Activated CD4-positive, alpha-beta T cell treated with anti-CD3 and anti-CD28 coated beads for 48 hours (primary cell): ENCODE data around the gene BAD.

Experiments
- DNase-seq: peaks from one replicate; pipeline ENCODE4 v3.0.0-alpha.2; 2020

BAD gene

GRCh38 chr11:64295760-64296159 is 11.3 kb upstream of the BAD start:
- no peak for DNase-seq

DNA sequence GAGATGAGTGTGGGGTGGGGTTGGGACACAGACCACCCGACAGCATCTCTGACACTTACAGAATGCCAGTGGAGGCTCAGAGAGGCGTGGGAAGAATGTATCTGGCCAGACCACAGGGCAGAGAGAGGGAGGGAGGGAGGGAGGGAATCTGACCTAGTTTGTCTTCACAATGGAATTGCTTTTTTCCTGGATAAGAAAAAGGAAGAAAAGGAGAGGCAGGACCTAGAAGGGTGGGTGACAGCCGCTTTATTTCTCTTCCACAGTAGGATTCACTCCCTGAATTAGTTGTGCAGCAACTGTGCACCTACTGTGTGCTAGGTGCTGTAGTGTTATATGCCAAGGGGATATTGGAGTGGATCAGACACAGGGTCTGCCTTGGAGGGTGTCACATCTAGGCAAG is 10.3 kb upstream of the BAD start:
- DNase-seq, result no peak

GRCh38 chr11:64292460-64293254 is 8.2 kb upstream of the BAD start:
- DNase-seq, result no peak

- no peak for DNase-seq
Measured at GRCh38 chr11:64291752-64292459, 7.4 kb upstream of the BAD start.

DNA sequence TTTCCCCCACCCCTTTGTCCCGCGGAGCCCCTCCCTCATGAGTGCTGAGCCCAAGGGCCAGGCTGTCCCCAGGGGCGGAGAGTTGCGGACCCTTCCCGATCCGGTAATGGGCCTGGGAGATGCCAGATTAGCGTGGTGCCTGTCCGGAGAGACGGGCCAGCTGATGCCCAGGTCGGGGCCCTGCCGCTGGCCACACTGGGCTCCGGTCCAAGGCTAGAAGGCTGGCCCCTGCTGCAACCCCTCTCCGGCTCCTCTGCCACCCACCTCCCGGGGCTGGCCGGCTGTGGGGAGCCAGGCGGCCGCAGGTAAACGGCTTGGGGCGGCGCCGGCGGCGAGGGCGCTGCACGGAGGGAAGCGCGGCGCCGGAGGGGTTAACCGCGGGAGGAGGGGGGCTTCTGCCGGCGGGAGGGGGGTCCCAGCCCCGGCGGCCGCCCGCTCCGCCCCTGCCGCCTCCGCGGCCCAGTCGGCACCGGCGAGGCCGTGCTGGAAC is 6.8 kb upstream of the BAD start, which contains the start of gene KCNK4:
Gene KCNK4 (plus strand): TSS at position 41 of the 490 bp plus-strand sequence. CDS start 1,717 bp downstream, outside the sequence.
- DNase-seq, result no peak

- no peak for DNase-seq
Measured at GRCh38 chr11:64290352-64291261, 6.1 kb upstream of the BAD start.

DNA sequence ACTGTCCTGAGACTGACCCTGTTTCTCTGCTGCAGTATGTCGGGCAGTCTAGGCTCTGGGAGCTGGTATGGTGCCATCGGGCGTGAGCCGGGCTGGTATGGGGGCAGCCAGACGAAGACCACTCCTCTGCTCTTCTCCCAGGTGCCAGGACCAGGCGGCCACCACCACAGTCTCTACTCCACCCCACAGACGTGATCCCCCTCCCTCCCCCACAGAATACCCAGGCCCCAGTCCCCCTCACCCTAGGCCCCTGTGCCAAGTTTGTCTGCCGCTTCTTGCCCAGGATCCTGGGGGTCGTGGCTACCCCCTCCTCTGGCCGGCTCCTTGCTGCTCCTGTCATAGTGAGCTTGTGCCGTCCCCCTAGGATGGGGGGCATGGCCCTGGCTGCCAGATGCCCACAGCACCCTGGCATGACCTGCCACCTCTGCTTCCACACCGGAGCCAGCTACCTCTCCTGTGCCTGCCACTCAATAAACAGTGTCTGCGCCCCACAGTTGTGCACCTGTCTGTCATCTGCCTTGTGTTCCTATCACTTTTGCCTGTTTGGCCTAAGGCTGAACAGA is 4.6 kb upstream of the BAD start:
- no peak for DNase-seq

DNA sequence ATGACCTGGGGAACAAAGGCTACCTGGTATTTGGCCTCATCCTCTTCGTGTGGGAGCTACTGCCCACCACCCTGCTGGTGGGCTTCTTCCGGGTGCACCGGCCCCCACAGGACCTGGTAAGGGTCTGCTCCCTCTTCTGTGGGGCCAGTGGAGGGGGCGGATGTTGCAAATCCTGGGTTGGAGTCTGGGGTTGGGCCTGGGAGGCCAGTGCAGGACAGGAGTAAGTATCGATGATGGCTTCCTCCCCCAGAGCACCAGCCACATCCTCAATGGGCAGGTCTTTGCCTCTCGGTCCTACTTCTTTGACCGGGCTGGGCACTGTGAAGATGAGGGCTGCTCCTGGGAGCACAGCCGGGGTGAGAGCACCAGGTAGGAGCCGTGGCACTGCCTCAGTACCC is 3.9 kb upstream of the BAD start:
- DNase-seq, result no peak

GRCh38 chr11:64287676-64288352 is 3.3 kb upstream of the BAD start:
- no peak for DNase-seq

- DNase-seq, result no peak
Measured at GRCh38 chr11:64286801-64287159, 2.3 kb upstream of the BAD start.

DNA sequence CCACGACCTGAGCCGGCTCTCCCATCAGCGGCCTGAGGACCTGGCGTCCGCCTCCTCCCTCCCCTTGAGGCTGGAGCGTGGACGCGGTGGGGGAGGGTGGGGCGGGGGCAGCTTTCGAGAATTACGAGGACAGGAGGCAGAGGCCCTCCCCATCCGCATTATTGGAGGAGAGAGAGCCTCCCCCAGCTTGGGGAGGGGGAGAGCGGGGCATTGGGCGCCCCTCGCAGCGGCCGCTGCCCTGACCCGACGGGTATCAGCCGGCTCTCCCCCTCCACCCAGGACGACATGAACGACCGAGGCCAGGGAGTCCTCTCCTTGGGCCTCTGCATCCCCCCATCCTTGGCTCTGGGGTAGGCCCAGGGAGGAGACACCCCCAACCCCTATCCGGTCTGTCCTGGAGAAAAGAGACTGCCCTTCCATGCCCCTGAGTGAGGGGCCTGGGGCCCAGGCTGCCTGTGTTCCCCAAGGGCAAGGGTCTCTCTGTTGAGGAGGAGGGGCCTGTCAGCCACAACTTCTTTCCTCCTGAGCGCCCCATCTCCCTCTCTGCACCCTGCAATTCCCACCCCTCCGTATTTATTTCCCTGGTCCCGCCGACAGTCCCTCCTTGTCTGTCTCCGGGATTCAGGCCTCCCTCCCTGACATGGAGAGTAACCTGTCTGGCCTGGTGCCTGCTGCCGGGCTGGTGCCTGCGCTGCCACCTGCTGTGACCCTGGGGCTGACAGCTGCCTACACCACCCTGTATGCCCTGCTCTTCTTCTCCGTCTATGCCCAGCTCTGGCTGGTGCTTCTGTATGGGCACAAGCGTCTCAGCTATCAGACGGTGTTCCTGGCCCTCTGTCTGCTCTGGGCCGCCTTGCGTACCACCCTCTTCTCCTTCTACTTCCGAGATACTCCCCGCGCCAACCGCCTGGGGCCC is 1.7 kb upstream of the BAD start:
- peak; percentile 47 for DNase-seq

DNA sequence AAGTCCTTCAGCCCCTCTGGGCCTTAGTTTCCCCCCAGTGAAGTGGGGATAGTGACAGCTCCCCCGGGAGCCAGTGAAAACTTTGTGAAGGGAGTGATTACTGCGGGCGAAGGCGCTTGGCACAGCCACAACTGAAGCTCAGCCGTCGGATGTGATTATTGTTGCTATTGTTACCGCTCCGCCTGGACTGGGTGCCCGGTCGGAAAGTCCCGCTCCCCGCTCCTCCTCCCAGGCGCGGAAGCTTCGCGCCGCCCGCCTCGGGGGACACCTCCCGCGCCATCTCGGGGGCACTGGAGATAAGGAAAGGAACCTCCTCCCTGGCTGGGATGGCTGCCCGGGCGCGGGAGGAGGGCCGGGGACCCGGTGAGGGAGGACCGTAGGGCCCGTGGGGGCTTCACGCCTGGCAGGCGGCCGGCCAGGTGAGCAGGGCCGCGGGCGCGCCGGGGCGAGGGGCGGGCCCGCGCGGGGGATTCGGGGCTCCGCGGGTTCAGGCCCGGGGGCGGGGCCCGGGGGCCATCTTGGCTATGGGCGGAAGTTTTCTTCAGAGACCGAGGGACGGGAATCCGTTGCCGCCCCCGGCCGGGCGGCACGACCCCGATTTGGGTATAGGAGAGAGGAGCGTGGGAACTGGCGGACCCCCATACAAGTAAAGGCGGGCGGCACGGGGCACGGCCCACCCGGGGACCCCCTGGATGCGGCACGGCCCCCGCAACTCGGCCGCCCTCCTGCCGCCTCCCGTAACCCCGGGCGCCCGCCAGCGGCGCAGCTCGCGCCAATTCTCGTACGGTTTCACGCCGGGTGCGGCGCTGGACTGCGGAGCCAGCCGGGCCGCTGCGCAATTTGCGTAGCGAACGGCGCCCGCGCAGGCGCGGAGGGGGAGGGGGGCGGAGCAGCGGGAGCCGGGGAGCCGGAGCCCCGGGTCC is 758 bp upstream of the BAD start, which contains the start of gene GPR137:
Gene GPR137 (plus strand): TSS at position 887 of the 923 bp plus-strand sequence. CDS start 677 bp downstream, outside the sequence.
- DNase-seq, result peak; percentile 92

GRCh38 chr11:64283092-64283491 is 1.4 kb downstream of the BAD start:
- no peak for DNase-seq

- DNase-seq, result no peak
Measured at GRCh38 chr11:64281957-64282770, 2.3 kb downstream of the BAD start.

GRCh38 chr11:64278576-64279190 is 5.8 kb downstream of the BAD start:
- DNase-seq, result no peak

GRCh38 chr11:64276653-64277431 is 7.6 kb downstream of the BAD start:
- no peak for DNase-seq

GRCh38 chr11:64275841-64276240 is 8.6 kb downstream of the BAD start:
- DNase-seq, result no peak
